ENCODE data around the gene NFKBIL1. TPM values are rescaled to one million over a fixed set of nuclear protein-coding genes. Genes with fewer than 3 reads are reported as not detected.

The NFKBIL1 gene
- total RNA-seq, 1 experiment from 2014 or later = 19.5 TPM

DNA sequence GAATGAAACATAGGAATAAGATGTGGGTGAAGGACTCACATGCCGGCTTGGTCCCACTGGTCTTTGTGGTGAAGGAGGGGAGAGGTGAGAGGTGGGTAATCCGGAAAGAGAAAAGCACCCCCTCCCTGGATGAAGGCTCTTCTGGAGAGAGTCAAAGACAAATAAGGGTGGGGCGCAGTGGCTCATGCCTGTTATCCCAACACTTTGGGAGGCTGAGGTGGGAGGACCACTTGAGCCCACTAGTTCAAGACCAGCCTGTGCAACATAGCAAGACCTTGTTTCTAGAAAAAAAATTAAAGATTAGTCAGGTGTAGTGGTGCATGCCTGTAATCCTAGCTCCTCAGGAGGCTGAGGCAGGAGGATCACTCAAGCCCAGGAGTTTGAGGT lies 31.7 kb downstream of the NFKBIL1 start:
- Mint-ChIP-seq H3K4me1 (peaks cover 39% of the 10 kb centered on the region), H3K36me3 (no peaks in the 10 kb centered on the region), H3K27me3 (ENCODE audit: low read depth) (peaks cover 54% of the 10 kb centered on the region), H3K27ac (no peak overlapping the region; the same call in 1 of the 2 replicates), H3K4me3 (no peak overlapping the region), H3K9me3 (no peaks in the 10 kb centered on the region)
- ATAC-seq (no peak), DNase-seq (ENCODE audit: low spot score) (no peak)
- ChIA-PET POLR2A (interaction anchor here (0.5 kb wide), 1 partner anchor 16 kb away, joined by 3 read pairs; no protein-coding TSS in a partner anchor), CTCF (interaction anchor here (3.1 to 15.1 kb wide), 2 partner anchors 19 to 28 kb away, joined by 13 to 293 read pairs; partner anchors contain the start of gene NCR3)
- TF ChIP-seq NFYB (CRISPR knock-in tag; conservative IDR thresholded peaks at IDR 0.05; ENCODE audit: low read depth) (no peak), ZNF416 (CRISPR knock-in tag; IDR thresholded peaks at IDR 0.05) (no peak), CBFB (CRISPR knock-in tag; IDR thresholded peaks at IDR 0.05; ENCODE audit: low read depth) (no peak), ESRRA (CRISPR knock-in tag; IDR thresholded peaks at IDR 0.05; ENCODE audit: borderline replicate concordance) (no peak), JAZF1 (CRISPR knock-in tag; IDR thresholded peaks at IDR 0.05) (no peak), KAT7 (CRISPR knock-in tag; IDR thresholded peaks at IDR 0.05; ENCODE audit: borderline replicate concordance) (no peak)
- TF ChIP-seq, protein P1, sequence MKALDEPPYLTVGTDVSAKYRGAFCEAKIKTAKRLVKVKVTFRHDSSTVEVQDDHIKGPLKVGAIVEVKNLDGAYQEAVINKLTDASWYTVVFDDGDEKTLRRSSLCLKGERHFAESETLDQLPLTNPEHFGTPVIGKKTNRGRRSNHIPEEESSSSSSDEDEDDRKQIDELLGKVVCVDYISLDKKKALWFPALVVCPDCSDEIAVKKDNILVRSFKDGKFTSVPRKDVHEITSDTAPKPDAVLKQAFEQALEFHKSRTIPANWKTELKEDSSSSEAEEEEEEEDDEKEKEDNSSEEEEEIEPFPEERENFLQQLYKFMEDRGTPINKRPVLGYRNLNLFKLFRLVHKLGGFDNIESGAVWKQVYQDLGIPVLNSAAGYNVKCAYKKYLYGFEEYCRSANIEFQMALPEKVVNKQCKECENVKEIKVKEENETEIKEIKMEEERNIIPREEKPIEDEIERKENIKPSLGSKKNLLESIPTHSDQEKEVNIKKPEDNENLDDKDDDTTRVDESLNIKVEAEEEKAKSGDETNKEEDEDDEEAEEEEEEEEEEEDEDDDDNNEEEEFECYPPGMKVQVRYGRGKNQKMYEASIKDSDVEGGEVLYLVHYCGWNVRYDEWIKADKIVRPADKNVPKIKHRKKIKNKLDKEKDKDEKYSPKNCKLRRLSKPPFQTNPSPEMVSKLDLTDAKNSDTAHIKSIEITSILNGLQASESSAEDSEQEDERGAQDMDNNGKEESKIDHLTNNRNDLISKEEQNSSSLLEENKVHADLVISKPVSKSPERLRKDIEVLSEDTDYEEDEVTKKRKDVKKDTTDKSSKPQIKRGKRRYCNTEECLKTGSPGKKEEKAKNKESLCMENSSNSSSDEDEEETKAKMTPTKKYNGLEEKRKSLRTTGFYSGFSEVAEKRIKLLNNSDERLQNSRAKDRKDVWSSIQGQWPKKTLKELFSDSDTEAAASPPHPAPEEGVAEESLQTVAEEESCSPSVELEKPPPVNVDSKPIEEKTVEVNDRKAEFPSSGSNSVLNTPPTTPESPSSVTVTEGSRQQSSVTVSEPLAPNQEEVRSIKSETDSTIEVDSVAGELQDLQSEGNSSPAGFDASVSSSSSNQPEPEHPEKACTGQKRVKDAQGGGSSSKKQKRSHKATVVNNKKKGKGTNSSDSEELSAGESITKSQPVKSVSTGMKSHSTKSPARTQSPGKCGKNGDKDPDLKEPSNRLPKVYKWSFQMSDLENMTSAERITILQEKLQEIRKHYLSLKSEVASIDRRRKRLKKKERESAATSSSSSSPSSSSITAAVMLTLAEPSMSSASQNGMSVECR (CRISPR knock-in tag; IDR thresholded peaks at IDR 0.05; ENCODE audit: borderline replicate concordance) = no peak
- TF ChIP-seq, protein P2, sequence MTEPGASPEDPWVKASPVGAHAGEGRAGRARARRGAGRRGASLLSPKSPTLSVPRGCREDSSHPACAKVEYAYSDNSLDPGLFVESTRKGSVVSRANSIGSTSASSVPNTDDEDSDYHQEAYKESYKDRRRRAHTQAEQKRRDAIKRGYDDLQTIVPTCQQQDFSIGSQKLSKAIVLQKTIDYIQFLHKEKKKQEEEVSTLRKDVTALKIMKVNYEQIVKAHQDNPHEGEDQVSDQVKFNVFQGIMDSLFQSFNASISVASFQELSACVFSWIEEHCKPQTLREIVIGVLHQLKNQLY (CRISPR knock-in tag; IDR thresholded peaks at IDR 0.05) = no peak
- TF ChIP-seq, protein P3, sequence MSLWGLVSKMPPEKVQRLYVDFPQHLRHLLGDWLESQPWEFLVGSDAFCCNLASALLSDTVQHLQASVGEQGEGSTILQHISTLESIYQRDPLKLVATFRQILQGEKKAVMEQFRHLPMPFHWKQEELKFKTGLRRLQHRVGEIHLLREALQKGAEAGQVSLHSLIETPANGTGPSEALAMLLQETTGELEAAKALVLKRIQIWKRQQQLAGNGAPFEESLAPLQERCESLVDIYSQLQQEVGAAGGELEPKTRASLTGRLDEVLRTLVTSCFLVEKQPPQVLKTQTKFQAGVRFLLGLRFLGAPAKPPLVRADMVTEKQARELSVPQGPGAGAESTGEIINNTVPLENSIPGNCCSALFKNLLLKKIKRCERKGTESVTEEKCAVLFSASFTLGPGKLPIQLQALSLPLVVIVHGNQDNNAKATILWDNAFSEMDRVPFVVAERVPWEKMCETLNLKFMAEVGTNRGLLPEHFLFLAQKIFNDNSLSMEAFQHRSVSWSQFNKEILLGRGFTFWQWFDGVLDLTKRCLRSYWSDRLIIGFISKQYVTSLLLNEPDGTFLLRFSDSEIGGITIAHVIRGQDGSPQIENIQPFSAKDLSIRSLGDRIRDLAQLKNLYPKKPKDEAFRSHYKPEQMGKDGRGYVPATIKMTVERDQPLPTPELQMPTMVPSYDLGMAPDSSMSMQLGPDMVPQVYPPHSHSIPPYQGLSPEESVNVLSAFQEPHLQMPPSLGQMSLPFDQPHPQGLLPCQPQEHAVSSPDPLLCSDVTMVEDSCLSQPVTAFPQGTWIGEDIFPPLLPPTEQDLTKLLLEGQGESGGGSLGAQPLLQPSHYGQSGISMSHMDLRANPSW (CRISPR knock-in tag; conservative IDR thresholded peaks at IDR 0.05; ENCODE audit: low read depth) = no peak
- TF ChIP-seq, protein P4, sequence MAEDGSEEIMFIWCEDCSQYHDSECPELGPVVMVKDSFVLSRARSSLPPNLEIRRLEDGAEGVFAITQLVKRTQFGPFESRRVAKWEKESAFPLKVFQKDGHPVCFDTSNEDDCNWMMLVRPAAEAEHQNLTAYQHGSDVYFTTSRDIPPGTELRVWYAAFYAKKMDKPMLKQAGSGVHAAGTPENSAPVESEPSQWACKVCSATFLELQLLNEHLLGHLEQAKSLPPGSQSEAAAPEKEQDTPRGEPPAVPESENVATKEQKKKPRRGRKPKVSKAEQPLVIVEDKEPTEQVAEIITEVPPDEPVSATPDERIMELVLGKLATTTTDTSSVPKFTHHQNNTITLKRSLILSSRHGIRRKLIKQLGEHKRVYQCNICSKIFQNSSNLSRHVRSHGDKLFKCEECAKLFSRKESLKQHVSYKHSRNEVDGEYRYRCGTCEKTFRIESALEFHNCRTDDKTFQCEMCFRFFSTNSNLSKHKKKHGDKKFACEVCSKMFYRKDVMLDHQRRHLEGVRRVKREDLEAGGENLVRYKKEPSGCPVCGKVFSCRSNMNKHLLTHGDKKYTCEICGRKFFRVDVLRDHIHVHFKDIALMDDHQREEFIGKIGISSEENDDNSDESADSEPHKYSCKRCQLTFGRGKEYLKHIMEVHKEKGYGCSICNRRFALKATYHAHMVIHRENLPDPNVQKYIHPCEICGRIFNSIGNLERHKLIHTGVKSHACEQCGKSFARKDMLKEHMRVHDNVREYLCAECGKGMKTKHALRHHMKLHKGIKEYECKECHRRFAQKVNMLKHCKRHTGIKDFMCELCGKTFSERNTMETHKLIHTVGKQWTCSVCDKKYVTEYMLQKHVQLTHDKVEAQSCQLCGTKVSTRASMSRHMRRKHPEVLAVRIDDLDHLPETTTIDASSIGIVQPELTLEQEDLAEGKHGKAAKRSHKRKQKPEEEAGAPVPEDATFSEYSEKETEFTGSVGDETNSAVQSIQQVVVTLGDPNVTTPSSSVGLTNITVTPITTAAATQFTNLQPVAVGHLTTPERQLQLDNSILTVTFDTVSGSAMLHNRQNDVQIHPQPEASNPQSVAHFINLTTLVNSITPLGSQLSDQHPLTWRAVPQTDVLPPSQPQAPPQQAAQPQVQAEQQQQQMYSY (CRISPR knock-in tag; IDR thresholded peaks at IDR 0.05) = no peak
- TF ChIP-seq, protein P5, sequence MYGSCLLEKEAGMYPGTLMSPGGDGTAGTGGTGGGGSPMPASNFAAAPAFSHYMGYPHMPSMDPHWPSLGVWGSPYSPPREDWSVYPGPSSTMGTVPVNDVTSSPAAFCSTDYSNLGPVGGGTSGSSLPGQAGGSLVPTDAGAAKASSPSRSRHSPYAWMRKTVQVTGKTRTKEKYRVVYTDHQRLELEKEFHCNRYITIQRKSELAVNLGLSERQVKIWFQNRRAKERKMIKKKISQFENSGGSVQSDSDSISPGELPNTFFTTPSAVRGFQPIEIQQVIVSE (CRISPR knock-in tag; IDR thresholded peaks at IDR 0.05; ENCODE audit: borderline replicate concordance) = no peak
- TF ChIP-seq, protein P6, sequence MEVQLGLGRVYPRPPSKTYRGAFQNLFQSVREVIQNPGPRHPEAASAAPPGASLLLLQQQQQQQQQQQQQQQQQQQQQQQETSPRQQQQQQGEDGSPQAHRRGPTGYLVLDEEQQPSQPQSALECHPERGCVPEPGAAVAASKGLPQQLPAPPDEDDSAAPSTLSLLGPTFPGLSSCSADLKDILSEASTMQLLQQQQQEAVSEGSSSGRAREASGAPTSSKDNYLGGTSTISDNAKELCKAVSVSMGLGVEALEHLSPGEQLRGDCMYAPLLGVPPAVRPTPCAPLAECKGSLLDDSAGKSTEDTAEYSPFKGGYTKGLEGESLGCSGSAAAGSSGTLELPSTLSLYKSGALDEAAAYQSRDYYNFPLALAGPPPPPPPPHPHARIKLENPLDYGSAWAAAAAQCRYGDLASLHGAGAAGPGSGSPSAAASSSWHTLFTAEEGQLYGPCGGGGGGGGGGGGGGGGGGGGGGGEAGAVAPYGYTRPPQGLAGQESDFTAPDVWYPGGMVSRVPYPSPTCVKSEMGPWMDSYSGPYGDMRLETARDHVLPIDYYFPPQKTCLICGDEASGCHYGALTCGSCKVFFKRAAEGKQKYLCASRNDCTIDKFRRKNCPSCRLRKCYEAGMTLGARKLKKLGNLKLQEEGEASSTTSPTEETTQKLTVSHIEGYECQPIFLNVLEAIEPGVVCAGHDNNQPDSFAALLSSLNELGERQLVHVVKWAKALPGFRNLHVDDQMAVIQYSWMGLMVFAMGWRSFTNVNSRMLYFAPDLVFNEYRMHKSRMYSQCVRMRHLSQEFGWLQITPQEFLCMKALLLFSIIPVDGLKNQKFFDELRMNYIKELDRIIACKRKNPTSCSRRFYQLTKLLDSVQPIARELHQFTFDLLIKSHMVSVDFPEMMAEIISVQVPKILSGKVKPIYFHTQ (CRISPR knock-in tag; IDR thresholded peaks at IDR 0.05) = no peak
